ENCODE data around the gene ACIN1.
"Not testable (repeated sequence)": the region's sequence is repeated elsewhere in the genome, so short reads cannot be mapped to it uniquely, and the experiment has no call there.

Gene ACIN1

DNA sequence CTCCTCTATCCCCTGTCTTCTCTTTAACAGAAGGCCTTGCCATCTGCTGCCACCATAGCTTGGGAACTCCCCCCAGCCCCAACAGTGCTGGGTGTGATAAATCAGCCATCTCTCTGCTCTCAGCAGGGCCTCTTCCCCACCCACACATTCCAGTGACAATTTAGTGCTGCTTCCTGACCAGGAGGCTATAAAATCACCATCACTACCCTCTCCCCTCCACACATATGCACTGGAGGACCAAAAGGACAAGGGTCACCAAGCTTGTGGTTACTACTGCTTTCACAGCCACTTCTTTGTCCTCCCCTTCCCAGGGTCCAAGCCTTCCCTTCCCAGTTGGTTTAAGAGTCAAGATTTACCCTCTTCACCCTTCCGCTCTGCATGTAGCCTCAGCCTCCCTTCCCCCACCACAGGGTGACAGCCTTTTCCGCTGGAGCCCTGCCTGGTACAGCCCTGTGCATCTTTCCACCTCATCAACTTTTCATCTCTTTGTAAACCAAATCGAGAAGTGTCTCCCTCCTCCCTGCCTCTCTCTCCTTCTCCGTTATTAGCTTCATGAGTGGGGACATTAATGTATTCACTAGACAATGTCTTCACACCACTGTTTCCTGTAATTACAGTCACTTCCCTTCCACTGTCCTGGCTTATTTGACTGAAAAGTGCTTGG, 69.7 kb downstream of the ACIN1 start:
- H3K4me1 Mint-ChIP-seq (ENCODE audit: low read depth), result peaks cover 51% of the 10 kb centered on the region
- H3K4me3 Mint-ChIP-seq, result peak overlapping the region; percentile 15
- no peaks in the 10 kb centered on the region for H3K9me3 Mint-ChIP-seq
- no peaks in the 10 kb centered on the region for H3K27me3 Mint-ChIP-seq (ENCODE audit: low read depth)
- H3K27ac Mint-ChIP-seq, result peak overlapping the region; percentile 29
- peaks cover 49% of the 10 kb centered on the region for H3K36me3 Mint-ChIP-seq (ENCODE audit: low read depth)

DNA sequence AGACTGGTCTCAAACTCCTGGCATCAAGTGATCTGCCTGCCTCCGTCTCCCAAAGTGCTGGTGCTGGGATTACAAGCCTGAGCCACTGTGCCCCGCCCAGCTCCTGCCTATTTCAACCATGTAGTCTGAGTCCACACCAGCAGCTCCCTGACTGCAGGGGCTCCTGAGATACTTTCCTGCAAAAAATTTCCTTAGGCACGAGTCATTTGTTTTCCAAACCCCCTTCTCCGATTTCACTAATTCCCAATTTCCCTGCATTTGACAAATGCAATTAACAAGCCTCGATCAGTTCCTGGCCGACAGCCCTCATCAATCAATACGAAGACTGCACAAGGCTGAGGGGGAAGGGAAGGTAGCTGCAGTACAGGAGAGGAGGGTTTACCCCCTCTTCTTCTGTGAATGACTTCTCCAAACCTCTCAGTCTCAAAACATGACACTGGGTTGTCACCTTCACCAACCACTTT, 70.3 kb downstream of the ACIN1 start:
- Mint-ChIP-seq H3K4me3 (no peak overlapping the region), H3K27ac (no peak overlapping the region), H3K27me3 (ENCODE audit: low read depth) (no peaks in the 10 kb centered on the region), H3K36me3 (ENCODE audit: low read depth) (peaks cover 49% of the 10 kb centered on the region), H3K4me1 (ENCODE audit: low read depth) (peaks cover 51% of the 10 kb centered on the region), H3K9me3 (no peaks in the 10 kb centered on the region)

DNA sequence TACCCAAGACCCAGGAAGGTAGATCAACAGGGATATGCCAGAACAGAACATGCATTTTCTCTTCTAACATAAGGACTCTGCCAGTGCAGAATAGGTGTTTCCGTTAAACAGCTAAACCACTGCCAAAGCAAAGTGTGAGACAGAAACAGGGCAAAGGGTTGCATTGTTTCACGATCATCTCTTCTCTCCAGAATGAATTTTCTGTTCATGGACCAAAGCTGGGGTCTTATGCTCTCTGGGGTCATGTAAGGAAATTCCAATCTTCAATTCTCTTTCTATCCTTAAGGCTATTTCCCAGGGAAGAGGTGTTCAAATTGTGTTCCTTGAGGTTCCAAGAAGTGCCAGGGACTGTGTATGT, 71.2 kb downstream of the ACIN1 start:
- no peaks in the 10 kb centered on the region for H3K9me3 Mint-ChIP-seq
- peaks cover 46% of the 10 kb centered on the region for H3K4me1 Mint-ChIP-seq (ENCODE audit: low read depth)
- peaks cover 42% of the 10 kb centered on the region for H3K36me3 Mint-ChIP-seq (ENCODE audit: low read depth)
- no peak overlapping the region for H3K4me3 Mint-ChIP-seq
- H3K27ac Mint-ChIP-seq, result no peak overlapping the region
- no peaks in the 10 kb centered on the region for H3K27me3 Mint-ChIP-seq (ENCODE audit: low read depth)

DNA sequence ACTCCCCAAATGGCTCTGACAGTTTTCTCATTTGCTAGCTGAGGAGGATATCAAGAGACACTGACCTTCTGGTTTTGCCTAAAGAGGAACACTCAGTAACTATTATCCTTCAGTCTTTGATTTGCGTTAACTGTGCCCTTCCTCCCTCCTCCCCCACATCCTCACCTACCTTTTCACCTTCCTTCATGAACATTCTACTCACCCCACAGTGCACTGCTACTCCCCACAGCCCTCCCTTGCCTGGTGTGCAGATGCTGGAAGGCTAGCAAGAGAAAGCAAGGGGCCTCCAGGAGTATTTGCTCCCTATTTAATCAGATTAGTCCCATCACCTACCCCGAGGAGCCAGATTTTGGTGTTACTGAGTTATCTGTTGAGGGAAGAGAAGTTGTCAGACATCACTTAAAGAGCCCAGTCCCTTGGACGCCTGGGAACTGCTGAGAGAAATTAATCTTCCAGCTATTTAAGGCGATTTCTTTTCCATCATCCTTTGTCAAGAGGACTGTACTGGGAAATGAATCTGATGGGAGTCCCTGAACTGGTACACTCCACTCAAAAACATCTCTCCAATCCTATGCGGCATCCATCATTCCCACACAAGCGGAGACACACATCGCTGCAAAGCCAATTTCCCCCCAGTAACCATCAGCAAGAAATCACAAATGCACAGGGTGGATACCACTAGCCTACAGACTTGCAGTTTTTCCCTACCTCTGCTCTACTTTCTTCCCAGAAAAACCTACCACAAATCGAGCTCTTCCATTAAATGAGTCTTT, 71.7 kb downstream of the ACIN1 start:
- Mint-ChIP-seq H3K27me3 (ENCODE audit: low read depth) (no peaks in the 10 kb centered on the region), H3K4me3 (no peak overlapping the region), H3K9me3 (no peaks in the 10 kb centered on the region), H3K4me1 (ENCODE audit: low read depth) (peaks cover 44% of the 10 kb centered on the region), H3K27ac (peak overlapping the region; percentile 43), H3K36me3 (ENCODE audit: low read depth) (peaks cover 40% of the 10 kb centered on the region)

DNA sequence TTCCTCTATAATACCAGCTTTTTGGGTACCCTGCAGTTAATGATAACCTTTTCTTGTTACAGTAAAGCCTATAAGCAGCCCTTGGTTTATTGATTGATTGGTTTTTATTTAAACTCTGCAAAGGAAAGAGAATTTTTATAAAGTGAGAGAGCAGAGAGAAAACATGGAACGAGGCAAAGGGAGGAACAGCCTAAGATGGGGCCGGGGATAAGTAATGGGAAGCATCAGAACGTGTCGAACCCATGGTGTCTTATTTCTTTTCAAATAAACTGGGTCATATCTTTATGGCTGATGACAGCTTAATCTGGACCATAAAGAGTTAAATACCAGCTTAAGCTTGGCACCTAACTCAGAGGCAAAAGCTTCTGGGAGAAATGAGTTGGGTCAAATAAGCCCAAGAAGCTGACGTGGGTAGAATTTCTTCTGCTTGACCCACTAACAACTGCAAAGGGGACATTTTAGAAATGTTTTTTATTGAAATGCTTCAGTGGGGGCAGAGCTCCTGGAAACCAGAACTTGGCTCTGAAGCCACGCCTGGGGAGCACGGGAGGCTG, 73.0 kb downstream of the ACIN1 start:
- peaks cover 38% of the 10 kb centered on the region for H3K4me1 Mint-ChIP-seq (ENCODE audit: low read depth)
- H3K27ac Mint-ChIP-seq, result no peak overlapping the region
- peaks cover 35% of the 10 kb centered on the region for H3K36me3 Mint-ChIP-seq (ENCODE audit: low read depth)
- H3K4me3 Mint-ChIP-seq, result no peak overlapping the region
- H3K27me3 Mint-ChIP-seq (ENCODE audit: low read depth), result no peaks in the 10 kb centered on the region
- no peaks in the 10 kb centered on the region for H3K9me3 Mint-ChIP-seq

DNA sequence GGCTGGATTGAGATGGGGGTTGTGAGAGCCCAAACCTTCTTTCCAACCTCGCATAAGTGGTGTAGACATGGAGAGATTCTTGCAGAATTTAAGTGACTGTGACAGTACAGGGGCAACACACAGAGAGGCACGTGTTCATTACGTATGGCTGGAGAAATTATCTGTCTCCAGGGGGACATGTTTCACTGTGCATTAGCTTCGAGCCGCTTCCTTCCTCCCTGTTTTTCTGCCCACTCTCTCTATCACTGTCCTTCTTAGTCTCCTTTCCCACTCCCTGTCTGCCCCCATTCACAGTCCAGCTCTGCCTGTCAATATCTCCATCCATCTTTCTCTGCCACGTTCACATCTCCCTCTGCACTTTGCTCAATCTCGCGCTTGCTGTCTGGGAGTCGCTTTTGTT, 73.5 kb downstream of the ACIN1 start:
- no peaks in the 10 kb centered on the region for H3K9me3 Mint-ChIP-seq
- H3K27me3 Mint-ChIP-seq (ENCODE audit: low read depth), result no peaks in the 10 kb centered on the region
- no peak overlapping the region for H3K4me3 Mint-ChIP-seq
- H3K36me3 Mint-ChIP-seq (ENCODE audit: low read depth), result peaks cover 35% of the 10 kb centered on the region
- H3K27ac Mint-ChIP-seq, result no peak overlapping the region
- peaks cover 38% of the 10 kb centered on the region for H3K4me1 Mint-ChIP-seq (ENCODE audit: low read depth)

DNA sequence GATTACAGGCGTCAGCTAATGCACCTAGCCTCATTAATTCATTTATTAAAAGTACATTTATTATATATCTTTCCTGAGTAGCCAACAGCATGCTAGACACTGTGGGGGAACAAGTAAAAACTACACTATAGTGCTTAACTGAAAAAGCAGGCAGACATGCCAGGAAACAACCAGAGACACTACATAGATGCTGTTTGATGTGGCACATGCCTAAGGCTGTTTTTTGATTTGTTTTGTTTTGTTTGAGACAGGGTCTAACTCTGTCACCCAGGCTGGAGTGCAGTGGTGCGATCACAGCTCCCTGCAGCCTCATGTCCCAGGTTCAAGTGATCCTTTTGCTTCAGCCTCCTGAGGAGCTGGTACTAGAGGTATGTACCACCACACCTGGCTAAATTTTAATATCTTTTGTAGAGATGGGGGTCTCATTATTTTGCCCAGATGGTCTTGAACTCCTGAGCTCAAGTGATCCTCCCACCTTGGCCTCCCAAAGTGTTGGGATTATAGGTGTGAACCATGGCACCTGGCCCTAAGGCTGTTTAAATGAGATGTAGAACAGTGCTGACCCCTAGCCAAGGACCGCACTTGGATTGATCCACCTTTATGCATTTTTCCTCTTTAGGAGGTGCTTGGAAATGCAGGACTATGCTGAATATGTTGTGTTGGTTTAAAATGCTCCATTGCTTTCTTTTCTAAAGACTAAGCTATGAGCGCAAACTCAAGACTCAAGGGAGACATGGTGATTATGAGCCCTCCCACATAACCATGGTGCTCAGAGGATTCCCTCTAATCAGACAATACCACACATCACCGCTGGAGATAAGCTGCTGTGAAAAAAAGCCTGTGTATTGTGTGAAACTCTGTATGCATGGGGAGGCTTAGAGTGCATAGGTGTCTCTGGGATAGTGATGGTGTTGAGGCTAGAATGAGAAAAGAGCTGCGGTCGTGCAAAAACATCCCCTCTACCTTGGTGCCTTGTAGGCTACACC, 74.5 kb downstream of the ACIN1 start:
- Mint-ChIP-seq H3K27ac (no peak overlapping the region), H3K4me1 (ENCODE audit: low read depth) (peaks cover 38% of the 10 kb centered on the region), H3K9me3 (no peaks in the 10 kb centered on the region), H3K27me3 (ENCODE audit: low read depth) (no peaks in the 10 kb centered on the region), H3K36me3 (ENCODE audit: low read depth) (peaks cover 27% of the 10 kb centered on the region), H3K4me3 (no peak overlapping the region)

DNA sequence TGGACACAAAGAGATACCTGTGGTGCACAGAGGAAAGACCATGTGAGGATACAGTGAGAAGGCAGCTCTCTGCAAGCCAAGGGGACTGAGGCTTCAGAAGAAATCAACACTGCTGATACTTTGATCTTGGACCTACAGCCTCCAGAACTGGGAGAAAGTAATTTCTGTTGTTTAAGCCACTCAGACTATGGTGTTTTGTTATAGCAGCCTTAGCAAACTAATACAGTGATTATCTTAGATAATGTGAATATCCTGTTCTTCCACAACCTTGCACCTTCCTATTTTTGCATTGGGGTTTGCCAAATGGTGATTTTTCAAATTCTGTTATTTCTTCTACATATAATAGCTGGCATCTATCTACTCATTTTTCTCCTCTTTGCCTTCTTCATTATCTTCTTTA, 76.8 kb downstream of the ACIN1 start:
- Mint-ChIP-seq H3K27ac (no peak overlapping the region), H3K4me3 (no peak overlapping the region)

DNA sequence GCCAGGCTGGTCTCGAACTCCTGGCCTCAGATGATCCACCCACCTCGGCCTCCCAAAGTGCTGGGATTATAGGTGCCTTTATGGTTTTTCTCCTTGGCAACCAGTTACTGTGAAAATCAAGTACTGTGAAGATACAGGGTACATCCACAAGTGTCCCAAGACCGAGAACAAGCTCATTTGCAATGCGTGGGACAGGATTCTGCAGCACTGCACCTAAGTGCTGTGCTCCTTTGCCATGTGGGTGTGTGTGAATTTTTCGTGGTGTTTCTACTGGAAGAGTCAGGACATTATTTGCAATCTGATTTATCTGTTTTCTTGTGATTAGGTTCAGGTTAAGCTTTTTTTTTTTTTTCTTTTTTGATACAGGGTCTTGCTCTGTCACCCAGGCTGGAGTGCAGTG, 77.8 kb downstream of the ACIN1 start:
- peaks cover 17% of the 10 kb centered on the region for H3K4me1 Mint-ChIP-seq (ENCODE audit: low read depth)
- no peaks in the 10 kb centered on the region for H3K9me3 Mint-ChIP-seq
- peaks cover 9% of the 10 kb centered on the region for H3K36me3 Mint-ChIP-seq (ENCODE audit: low read depth)
- H3K4me3 Mint-ChIP-seq, result no peak overlapping the region
- H3K27ac Mint-ChIP-seq, result no peak overlapping the region
- no peaks in the 10 kb centered on the region for H3K27me3 Mint-ChIP-seq (ENCODE audit: low read depth)

More for the DNA sequence above, 76.8 kb downstream of the ACIN1 start:
- H3K9me3 Mint-ChIP-seq, result no peaks in the 10 kb centered on the region
- H3K36me3 Mint-ChIP-seq (ENCODE audit: low read depth), result peaks cover 11% of the 10 kb centered on the region
- no peaks in the 10 kb centered on the region for H3K27me3 Mint-ChIP-seq (ENCODE audit: low read depth)
- H3K4me1 Mint-ChIP-seq (ENCODE audit: low read depth), result peaks cover 20% of the 10 kb centered on the region

DNA sequence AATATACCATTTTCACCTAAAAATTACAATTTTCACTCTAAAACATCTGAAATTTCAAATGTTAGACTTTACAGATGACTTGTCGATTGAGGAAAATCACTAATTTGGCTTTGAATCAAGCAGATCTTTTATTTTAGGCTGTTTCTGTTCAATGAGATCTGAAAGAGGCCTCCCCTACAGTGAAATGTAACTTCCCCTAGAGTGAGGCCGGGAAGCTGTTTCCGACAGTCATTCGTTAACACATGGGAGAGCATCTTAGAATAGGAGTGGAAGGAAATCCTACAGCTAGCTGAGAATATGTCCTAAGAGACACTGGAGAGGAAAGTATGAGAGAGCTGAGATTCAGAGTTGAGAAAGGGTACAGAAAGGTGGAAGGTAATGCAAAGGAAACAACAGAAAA, 79.3 kb downstream of the ACIN1 start:
- no peaks in the 10 kb centered on the region for H3K9me3 Mint-ChIP-seq
- H3K4me3 Mint-ChIP-seq, result peak overlapping the region; percentile 24
- peak overlapping the region; percentile 5 for H3K27ac Mint-ChIP-seq
- peaks cover 9% of the 10 kb centered on the region for H3K4me1 Mint-ChIP-seq (ENCODE audit: low read depth)
- peaks cover under 1% of the 10 kb centered on the region for H3K36me3 Mint-ChIP-seq (ENCODE audit: low read depth)
- no peaks in the 10 kb centered on the region for H3K27me3 Mint-ChIP-seq (ENCODE audit: low read depth)

DNA sequence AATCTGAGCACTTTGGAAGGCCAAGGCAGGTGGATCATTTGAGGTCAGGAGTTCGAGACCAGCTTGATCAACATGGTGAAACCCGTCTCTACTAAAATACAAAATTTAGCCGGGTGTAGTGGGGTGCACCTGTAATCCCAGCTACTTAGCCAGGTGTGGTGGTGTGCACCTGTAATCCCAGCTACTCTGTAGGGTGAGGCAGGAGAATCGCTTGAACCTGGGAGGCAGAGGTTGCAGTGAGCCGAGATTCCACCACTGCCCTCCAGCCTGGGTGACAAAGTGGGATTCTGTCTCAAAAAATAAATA, 81.2 kb downstream of the ACIN1 start:
- H3K9me3 Mint-ChIP-seq; H3K36me3 Mint-ChIP-seq (ENCODE audit: low read depth); H3K27ac Mint-ChIP-seq; H3K27me3 Mint-ChIP-seq (ENCODE audit: low read depth); H3K4me3 Mint-ChIP-seq: not testable (repeated sequence)
- peaks cover 18% of the 10 kb centered on the region for H3K4me1 Mint-ChIP-seq (ENCODE audit: low read depth)

DNA sequence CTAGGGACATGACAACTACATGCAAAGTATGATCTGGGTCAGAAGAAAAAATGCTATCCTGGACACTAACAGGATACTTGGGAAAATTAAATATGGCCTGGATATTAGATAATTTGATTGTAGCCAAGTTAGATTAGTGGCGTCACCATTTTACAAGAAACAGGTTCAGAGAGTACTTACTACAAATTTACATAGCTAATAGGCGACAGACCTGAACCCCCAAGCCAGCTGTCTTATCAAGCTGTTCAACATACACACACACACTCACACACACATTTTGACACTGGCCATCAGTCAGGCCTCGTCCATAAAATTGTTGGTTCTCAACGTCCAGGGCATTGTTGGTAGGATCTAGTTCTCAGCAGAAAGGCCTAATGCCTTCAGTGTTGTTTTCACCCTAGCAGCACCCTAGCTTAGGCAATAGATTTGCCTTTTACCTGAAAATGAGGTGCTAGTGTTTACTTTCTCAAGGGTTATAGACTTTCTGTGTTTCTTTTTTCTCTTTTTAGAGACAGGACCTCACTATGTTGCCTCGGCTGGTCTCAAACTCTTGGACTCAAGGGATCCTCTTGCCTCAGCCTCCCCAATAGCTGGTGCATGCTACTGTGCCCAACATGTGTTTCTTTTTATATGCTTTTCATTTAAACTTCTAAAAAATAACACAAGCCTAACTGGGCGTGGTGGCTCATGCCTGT, 81.7 kb downstream of the ACIN1 start:
- Mint-ChIP-seq H3K4me1 (ENCODE audit: low read depth) (peaks cover 22% of the 10 kb centered on the region), H3K4me3 (no peak overlapping the region), H3K27me3 (ENCODE audit: low read depth) (no peaks in the 10 kb centered on the region), H3K36me3 (ENCODE audit: low read depth) (no peaks in the 10 kb centered on the region), H3K27ac (no peak overlapping the region), H3K9me3 (no peaks in the 10 kb centered on the region)

DNA sequence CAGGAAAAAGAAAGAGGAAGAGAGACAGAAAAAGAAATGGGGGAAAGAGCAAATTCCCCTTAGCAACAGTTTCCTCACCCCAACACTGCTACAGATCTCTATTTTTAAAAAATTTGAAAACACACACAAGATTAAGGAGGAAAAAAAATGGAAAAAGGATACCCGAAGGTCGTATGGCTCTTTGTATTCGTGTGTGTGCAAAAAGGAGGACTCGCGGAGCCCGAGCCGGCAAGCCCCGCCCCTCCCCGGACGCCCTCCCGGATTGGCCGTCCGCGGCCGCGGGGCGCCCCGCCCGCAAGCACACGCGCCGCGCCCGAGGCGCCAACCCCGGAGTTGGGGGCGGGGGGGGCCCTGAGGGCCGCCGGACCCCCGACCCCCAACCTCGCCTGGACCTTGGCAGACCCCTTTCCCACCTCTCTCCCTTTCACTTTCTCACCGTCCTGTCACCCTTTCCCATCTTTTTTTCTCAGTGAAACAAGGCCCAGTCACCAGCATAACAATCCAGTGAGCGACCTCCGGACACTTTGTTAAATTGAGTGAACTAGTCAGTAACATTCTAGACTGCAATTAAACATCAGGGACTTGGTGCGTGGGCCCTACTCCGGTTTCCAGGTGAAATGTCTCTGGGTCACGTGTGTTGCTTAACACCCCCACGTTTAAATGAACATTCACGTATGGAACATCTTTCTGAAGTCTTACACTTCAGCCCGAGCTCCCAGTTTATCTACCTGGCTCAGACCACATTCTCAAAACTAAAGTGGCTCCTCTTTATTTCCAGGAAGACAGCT, 84.8 kb downstream of the ACIN1 start, which contains the start of gene C14orf93:
Gene C14orf93 (minus strand): TSS at position 205 of the 788 bp plus-strand sequence. CDS start 11,120 bp downstream, outside the sequence.
- Mint-ChIP-seq H3K9me3 (no peaks in the 10 kb centered on the region), H3K4me3 (peak within 1 kb of the TSS; percentile 90), H3K27me3 (ENCODE audit: low read depth) (no peaks in the 10 kb centered on the region), H3K4me1 (ENCODE audit: low read depth) (peaks cover 32% of the 10 kb centered on the region), H3K36me3 (ENCODE audit: low read depth) (no peaks in the 10 kb centered on the region), H3K27ac (peak within 1 kb of the TSS; percentile 96)

Data from T-helper 1 cell treated with Interleukin-12 subunit alpha and Interleukin-12 subunit beta and Interleukin-4 antibody, amounts not matched to agents 30 μg/mL and 1 μg/mL, for 36 hours (primary cell).